OCI-LY7 (cell line): ENCODE results near the gene CYP3A5.

Experiments used
- CTCF ChIP-seq: fragments of 200-600 bp; sonication (generic); conservative IDR thresholded peaks from 2 replicates; pipeline ENCODE4 v1.5.1; 2014; ENCODE audit warnings: mild to moderate bottlenecking, antibody characterized with exemption, low read length, moderate library complexity, mixed read lengths
- EZH2phosphoT487 ChIP-seq: fragments of 200-600 bp; sonication (generic); IDR thresholded peaks from 2 replicates; pipeline ENCODE4 v1.6.1; 2018; ENCODE audit warnings: low read depth, borderline replicate concordance, mild to moderate bottlenecking, mixed run types, antibody characterized with exemption, low read length, moderate library complexity, mixed read lengths

- TF ChIP-seq CTCF (no peak), EZH2phosphoT487 (no peak)
These were observed 53.1 kb downstream of the CYP3A5 start for GRCh38 chr7:99626661-99627060.
